Activated CD4-positive, alpha-beta T cell treated with anti-CD3 and anti-CD28 coated beads for 1 hour (primary cell): ENCODE measurements around the gene KIF27.
"Not testable (repeated sequence)": the region's sequence is repeated elsewhere in the genome, so short reads cannot be mapped to it uniquely, and the experiment has no call there.

Experiments
- DNase-seq: peaks from one replicate; pipeline ENCODE4 v3.0.0-alpha.2; 2020

The KIF27 gene

GRCh38 chr9:83804454-83804853 lies 116.8 kb downstream of the KIF27 start:
- DNase-seq, result not testable (repeated sequence)

- not testable (repeated sequence) for DNase-seq
These were observed 117.3 kb downstream of the KIF27 start for GRCh38 chr9:83803941-83804340.

GRCh38 chr9:83800236-83801033 lies 120.8 kb downstream of the KIF27 start:
- no peak for DNase-seq

- no peak for DNase-seq
These were observed 127.2 kb downstream of the KIF27 start for GRCh38 chr9:83794051-83794450.

GRCh38 chr9:83792746-83793145 lies 128.5 kb downstream of the KIF27 start:
- no peak for DNase-seq
